HepG2 (cell line): Measurements from ENCODE around the gene REM2. TPM values are rescaled to one million over a fixed set of nuclear protein-coding genes. Genes with fewer than 3 reads are reported as not detected.

Experiments used
- GABPA ChIP-seq, 2 experiments: IDR thresholded peaks; 2 replicates each; pipeline ENCODE4 v1.6.1; 2011 to 2016; ENCODE audit warnings: low read depth in 2 of 2, low read length in 1 of 2, missing biosample characterization in 1 of 2, missing genetic modification characterization in 1 of 2
- NBN ChIP-seq: fragments of 450-650 bp; conservative IDR thresholded peaks from 2 replicates; pipeline ENCODE4 v1.6.1; 2017
- PAWR ChIP-seq: sonication (generic); formaldehyde crosslinking; IDR thresholded peaks from 2 replicates; pipeline ENCODE4 v1.4.0; 2020; ENCODE audit warnings: missing genetic modification reagents, mild to moderate bottlenecking, borderline replicate concordance
- RNF2 ChIP-seq: fragments of 450-650 bp; conservative IDR thresholded peaks from 2 replicates; pipeline ENCODE4 v1.6.1; 2016; ENCODE audit warnings: low read depth
- SATB2 ChIP-seq: sonication (generic); formaldehyde crosslinking; IDR thresholded peaks from 2 replicates; pipeline ENCODE4 v1.5.0; 2020; ENCODE audit warnings: missing genetic modification reagents
- YEATS4 ChIP-seq: sonication (generic); formaldehyde crosslinking; IDR thresholded peaks from 2 replicates; pipeline ENCODE4 v1.4.0; 2020; ENCODE audit warnings: missing genetic modification reagents, borderline replicate concordance
- ZNF224 ChIP-seq: sonication (generic); formaldehyde crosslinking; IDR thresholded peaks from 2 replicates; pipeline ENCODE4 v1.5.0; 2020; ENCODE audit warnings: mild to moderate bottlenecking, missing genetic modification reagents
- ZNF773 ChIP-seq: sonication (generic); formaldehyde crosslinking; IDR thresholded peaks from 2 replicates; pipeline ENCODE4 v1.4.0; 2020; ENCODE audit warnings: missing genetic modification reagents, borderline replicate concordance
- ZSCAN20 ChIP-seq: sonication (generic); formaldehyde crosslinking; IDR thresholded peaks from 2 replicates; pipeline ENCODE4 v1.4.0; 2020; ENCODE audit warnings: missing genetic modification reagents, mild to moderate bottlenecking, borderline replicate concordance
- ZSCAN22 ChIP-seq: sonication (generic); formaldehyde crosslinking; IDR thresholded peaks from 2 replicates; pipeline ENCODE4 v1.4.0; 2020; ENCODE audit warnings: mild to moderate bottlenecking, missing genetic modification reagents
- polyA plus RNA-seq, 8 experiments: library from polyadenylated mRNA; depleted of rRNA in 3 of 8; stranded (reverse) in 7 of 8; unstranded in 1 of 8; fragments of >200 nt; fragmentation: Illumina TruSeq in 4 of 8; extraction: Trizol in 4 of 8; gene quantifications; 2 replicates each; pipeline versions ENCODE4 v1.2.1 to v1.2.3, GENCODE V29; 2011 to 2016; ENCODE audit warnings: low read depth in 4 of 8, missing spikeins in 1 of 8, mixed read lengths in 1 of 8; ENCODE audit not compliant: insufficient read depth in 1 of 8
- total RNA-seq, 5 experiments: library from RNA; depleted of rRNA; stranded (reverse); fragments of >200 nt; fragmentation: Illumina TruSeq; extraction: Trizol; gene quantifications; 2 replicates each; pipeline ENCODE4 v1.2.3, GENCODE V29; 2016; ENCODE audit warnings: low read depth in 1 of 5
- TF ChIP-seq, protein P1 (sequence below): sonication (generic); formaldehyde crosslinking; IDR thresholded peaks from 2 replicates; pipeline ENCODE4 v1.4.0; 2020; ENCODE audit warnings: missing genetic modification reagents, borderline replicate concordance
- TF ChIP-seq, protein P2 (sequence below): sonication (generic); formaldehyde crosslinking; IDR thresholded peaks from 2 replicates; pipeline ENCODE4 v1.4.0; 2020; ENCODE audit warnings: mild to moderate bottlenecking, missing genetic modification reagents
- TF ChIP-seq, protein P3 (sequence below): sonication (generic); formaldehyde crosslinking; IDR thresholded peaks from 2 replicates; pipeline ENCODE4 v1.4.0; 2020; ENCODE audit warnings: mild to moderate bottlenecking, low read depth, missing genetic modification reagents
- TF ChIP-seq, protein P4 (sequence below): fragments of 450-650 bp; IDR thresholded peaks from 2 replicates; pipeline ENCODE4 v1.6.1; 2017
- TF ChIP-seq, protein P5 (sequence below), 2 experiments: sonication (generic) in 1 of 2; formaldehyde crosslinking in 1 of 2; IDR thresholded peaks; 2 replicates each; pipeline versions ENCODE4 v1.4.0 to v1.6.1; 2018 to 2020; ENCODE audit warnings: missing genetic modification reagents in 2 of 2, borderline replicate concordance in 1 of 2, low read depth in 1 of 2, mild to moderate bottlenecking in 1 of 2, missing biosample characterization in 1 of 2

Gene REM2
- total and polyA plus RNA-seq, 2 of the 13 experiments (the other 11 are each of a cell fraction or from before 2014, with no cell fraction given), result 0.20 TPM; not detected in 1

DNA sequence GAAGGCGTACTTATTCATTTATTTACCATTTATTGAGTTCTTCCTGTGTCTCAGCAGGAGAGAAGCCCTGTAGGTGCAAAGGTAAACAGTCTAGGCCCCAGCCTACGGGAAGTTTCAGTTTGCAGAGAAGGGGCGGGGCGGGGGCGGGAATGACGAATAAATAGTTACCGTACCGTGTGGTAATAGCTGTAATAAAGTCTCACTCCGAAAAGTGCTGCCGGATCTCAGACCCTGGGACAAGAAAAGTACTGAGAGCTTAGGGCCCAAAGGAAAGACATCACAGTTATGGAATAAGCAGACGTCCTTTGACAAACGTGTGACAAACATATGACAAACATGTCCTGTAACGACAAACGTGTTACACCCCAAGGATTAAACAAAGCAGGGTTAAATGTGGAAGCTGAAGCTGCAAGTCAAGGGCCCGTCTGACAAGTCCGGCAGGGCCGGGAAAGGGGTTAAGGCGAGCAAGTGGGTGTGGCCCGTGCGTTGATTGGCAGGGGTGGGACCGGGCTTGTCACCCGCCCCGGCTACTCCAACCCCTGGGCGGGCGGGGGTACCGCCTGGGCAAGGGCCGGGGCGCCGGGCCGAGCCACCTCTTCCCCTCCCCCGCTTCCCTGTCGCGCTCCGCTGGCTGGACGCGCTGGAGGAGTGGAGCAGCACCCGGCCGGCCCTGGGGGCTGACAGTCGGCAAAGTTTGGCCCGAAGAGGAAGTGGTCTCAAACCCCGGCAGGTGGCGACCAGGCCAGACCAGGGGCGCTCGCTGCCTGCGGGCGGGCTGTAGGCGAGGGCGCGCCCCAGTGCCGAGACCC lies 11.6 kb upstream of the REM2 start, which contains the start of gene LRP10 (continued):
- TF ChIP-seq, protein P1, sequence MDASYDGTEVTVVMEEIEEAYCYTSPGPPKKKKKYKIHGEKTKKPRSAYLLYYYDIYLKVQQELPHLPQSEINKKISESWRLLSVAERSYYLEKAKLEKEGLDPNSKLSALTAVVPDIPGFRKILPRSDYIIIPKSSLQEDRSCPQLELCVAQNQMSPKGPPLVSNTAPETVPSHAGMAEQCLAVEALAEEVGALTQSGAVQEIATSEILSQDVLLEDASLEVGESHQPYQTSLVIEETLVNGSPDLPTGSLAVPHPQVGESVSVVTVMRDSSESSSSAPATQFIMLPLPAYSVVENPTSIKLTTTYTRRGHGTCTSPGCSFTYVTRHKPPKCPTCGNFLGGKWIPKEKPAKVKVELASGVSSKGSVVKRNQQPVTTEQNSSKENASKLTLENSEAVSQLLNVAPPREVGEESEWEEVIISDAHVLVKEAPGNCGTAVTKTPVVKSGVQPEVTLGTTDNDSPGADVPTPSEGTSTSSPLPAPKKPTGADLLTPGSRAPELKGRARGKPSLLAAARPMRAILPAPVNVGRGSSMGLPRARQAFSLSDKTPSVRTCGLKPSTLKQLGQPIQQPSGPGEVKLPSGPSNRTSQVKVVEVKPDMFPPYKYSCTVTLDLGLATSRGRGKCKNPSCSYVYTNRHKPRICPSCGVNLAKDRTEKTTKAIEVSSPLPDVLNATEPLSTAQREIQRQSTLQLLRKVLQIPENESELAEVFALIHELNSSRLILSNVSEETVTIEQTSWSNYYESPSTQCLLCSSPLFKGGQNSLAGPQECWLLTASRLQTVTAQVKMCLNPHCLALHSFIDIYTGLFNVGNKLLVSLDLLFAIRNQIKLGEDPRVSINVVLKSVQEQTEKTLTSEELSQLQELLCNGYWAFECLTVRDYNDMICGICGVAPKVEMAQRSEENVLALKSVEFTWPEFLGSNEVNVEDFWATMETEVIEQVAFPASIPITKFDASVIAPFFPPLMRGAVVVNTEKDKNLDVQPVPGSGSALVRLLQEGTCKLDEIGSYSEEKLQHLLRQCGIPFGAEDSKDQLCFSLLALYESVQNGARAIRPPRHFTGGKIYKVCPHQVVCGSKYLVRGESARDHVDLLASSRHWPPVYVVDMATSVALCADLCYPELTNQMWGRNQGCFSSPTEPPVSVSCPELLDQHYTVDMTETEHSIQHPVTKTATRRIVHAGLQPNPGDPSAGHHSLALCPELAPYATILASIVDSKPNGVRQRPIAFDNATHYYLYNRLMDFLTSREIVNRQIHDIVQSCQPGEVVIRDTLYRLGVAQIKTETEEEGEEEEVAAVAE (CRISPR knock-in tag), result peak; percentile 85; the same call in 1 of the 2 replicates
- TF ChIP-seq NBN (no peak), RNF2 (peak; percentile 59; the same call in 1 of the 2 replicates), ZNF224 (CRISPR knock-in tag) (peak; percentile 89), YEATS4 (CRISPR knock-in tag) (peak; percentile 89), ZNF773 (CRISPR knock-in tag) (peak; percentile 90; the same call in 1 of the 2 replicates), GABPA (IDR thresholded peaks at IDR 0.05; ENCODE audit: low read depth, low read length) (no peak), GABPA (CRISPR knock-in tag; IDR thresholded peaks at IDR 0.05; ENCODE audit: low read depth) (peak; percentile 88), PAWR (CRISPR knock-in tag) (0 out of 2 replicates have a peak, but pooled peaks have one; percentile 92), ZSCAN22 (CRISPR knock-in tag) (0 out of 2 replicates have a peak, but pooled peaks have one; percentile 75), ZSCAN20 (peak; percentile 99), SATB2 (peak; percentile 76; the same call in 1 of the 2 replicates)
- TF ChIP-seq, protein P2, sequence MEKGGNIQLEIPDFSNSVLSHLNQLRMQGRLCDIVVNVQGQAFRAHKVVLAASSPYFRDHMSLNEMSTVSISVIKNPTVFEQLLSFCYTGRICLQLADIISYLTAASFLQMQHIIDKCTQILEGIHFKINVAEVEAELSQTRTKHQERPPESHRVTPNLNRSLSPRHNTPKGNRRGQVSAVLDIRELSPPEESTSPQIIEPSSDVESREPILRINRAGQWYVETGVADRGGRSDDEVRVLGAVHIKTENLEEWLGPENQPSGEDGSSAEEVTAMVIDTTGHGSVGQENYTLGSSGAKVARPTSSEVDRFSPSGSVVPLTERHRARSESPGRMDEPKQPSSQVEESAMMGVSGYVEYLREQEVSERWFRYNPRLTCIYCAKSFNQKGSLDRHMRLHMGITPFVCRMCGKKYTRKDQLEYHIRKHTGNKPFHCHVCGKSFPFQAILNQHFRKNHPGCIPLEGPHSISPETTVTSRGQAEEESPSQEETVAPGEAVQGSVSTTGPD (CRISPR knock-in tag), result peak; percentile 77
- TF ChIP-seq, protein P3, sequence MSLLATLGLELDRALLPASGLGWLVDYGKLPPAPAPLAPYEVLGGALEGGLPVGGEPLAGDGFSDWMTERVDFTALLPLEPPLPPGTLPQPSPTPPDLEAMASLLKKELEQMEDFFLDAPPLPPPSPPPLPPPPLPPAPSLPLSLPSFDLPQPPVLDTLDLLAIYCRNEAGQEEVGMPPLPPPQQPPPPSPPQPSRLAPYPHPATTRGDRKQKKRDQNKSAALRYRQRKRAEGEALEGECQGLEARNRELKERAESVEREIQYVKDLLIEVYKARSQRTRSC (CRISPR knock-in tag), result no peak
- TF ChIP-seq, protein P4, sequence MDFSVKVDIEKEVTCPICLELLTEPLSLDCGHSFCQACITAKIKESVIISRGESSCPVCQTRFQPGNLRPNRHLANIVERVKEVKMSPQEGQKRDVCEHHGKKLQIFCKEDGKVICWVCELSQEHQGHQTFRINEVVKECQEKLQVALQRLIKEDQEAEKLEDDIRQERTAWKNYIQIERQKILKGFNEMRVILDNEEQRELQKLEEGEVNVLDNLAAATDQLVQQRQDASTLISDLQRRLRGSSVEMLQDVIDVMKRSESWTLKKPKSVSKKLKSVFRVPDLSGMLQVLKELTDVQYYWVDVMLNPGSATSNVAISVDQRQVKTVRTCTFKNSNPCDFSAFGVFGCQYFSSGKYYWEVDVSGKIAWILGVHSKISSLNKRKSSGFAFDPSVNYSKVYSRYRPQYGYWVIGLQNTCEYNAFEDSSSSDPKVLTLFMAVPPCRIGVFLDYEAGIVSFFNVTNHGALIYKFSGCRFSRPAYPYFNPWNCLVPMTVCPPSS, result no peak
- TF ChIP-seq, protein P5, sequence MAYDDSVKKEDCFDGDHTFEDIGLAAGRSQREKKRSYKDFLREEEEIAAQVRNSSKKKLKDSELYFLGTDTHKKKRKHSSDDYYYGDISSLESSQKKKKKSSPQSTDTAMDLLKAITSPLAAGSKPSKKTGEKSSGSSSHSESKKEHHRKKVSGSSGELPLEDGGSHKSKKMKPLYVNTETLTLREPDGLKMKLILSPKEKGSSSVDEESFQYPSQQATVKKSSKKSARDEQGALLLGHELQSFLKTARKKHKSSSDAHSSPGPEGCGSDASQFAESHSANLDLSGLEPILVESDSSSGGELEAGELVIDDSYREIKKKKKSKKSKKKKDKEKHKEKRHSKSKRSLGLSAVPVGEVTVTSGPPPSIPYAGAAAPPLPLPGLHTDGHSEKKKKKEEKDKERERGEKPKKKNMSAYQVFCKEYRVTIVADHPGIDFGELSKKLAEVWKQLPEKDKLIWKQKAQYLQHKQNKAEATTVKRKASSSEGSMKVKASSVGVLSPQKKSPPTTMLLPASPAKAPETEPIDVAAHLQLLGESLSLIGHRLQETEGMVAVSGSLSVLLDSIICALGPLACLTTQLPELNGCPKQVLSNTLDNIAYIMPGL (CRISPR knock-in tag; IDR thresholded peaks at IDR 0.05; ENCODE audit: borderline replicate concordance in 1 of 2, low read depth in 1 of 2), result peak; percentile 95 to 97
